Fibroblast of villous mesenchyme (primary cell): ENCODE measurements around the gene TMTC2. TPM values are rescaled to one million over a fixed set of nuclear protein-coding genes. Genes with fewer than 3 reads are reported as not detected.

ENCODE experiments used
- DNase-seq: peaks from one replicate; pipeline ENCODE4 v3.0.0-alpha.2; 2010; ENCODE audit warnings: low read depth
- H3K4me3 ChIP-seq: 2 replicates; pipeline ENCODE4 v1.5.1; 2011; ENCODE audit warnings: low read depth, mild to moderate bottlenecking, low read length
- CTCF ChIP-seq: IDR thresholded peaks from 2 replicates; pipeline ENCODE4 v1.5.1; 2012; ENCODE audit warnings: low read depth, mild to moderate bottlenecking, low read length; ENCODE audit not compliant: insufficient read depth
- total RNA-seq: library from RNA; depleted of rRNA; stranded (reverse); fragments of >200 nt; gene quantifications from 2 replicates; pipeline ENCODE4 v1.2.3, GENCODE V29; 2012

The TMTC2 gene
- total RNA-seq, 1 donor: 5.2 TPM

GRCh38 chr12:82805812-82806497 lies 119.2 kb downstream of the TMTC2 start:
- no peak for DNase-seq
- TF ChIP-seq CTCF: no peak

GRCh38 chr12:82807132-82807737 lies 120.5 kb downstream of the TMTC2 start:
- no peak for DNase-seq
- TF ChIP-seq CTCF: no peak

More at GRCh38 chr12:82805812-82806497, 119.2 kb downstream of the TMTC2 start:
- no peak overlapping the region for H3K4me3 ChIP-seq

GRCh38 chr12:82810568-82810967 lies 123.9 kb downstream of the TMTC2 start:
- no peak overlapping the region for H3K4me3 ChIP-seq
- no peak for DNase-seq
- TF ChIP-seq CTCF: no peak

More at GRCh38 chr12:82807132-82807737, 120.5 kb downstream of the TMTC2 start:
- H3K4me3 ChIP-seq: no peak overlapping the region

- peak; percentile 3 for DNase-seq
- H3K4me3 ChIP-seq: no peak overlapping the region
- no peak for TF ChIP-seq CTCF
These were observed 130.7 kb downstream of the TMTC2 start for GRCh38 chr12:82817368-82817767.

- H3K4me3 ChIP-seq: no peak overlapping the region
- DNase-seq: peak; percentile 3
- TF ChIP-seq CTCF: no peak
These were observed 131.7 kb downstream of the TMTC2 start for GRCh38 chr12:82818271-82819035.

GRCh38 chr12:82826505-82826904 lies 139.8 kb downstream of the TMTC2 start:
- TF ChIP-seq CTCF: no peak
- H3K4me3 ChIP-seq: no peak overlapping the region
- no peak for DNase-seq
